A549 (cell line): Measurements from ENCODE around the gene NELFB. TPM values are rescaled to one million over a fixed set of nuclear protein-coding genes. Genes with fewer than 3 reads are reported as not detected.

Source experiments
- ATAC-seq, 2 experiments: fragments of 200-7000 bp in 1 of 2; fragments of >200 bp in 1 of 2; cut with Nextera tagmentation in 1 of 2; cut with Tn5 transposase in 1 of 2; 3 replicates each; pipeline versions ENCODE4 v1.8.0 to v1.9.1; 2018 to 2020; ENCODE audit warnings: mild to moderate bottlenecking in 1 of 2, moderate library complexity in 1 of 2
- CTCF ChIA-PET: fragments of 300-600 bp; sonication (Branson Sonifier 250); formaldehyde crosslinking; extraction: SDS; loops from one replicate; lab custom pipeline; 2021; ENCODE audit warnings: antibody characterized with exemption, inconsistent platforms; lab: Yijun Ruan, JAX
- POLR2A ChIA-PET: fragments of 350-600 bp; formaldehyde crosslinking; extraction: SDS; loops from one replicate; lab custom pipeline; 2021; ENCODE audit warnings: antibody characterized with exemption, inconsistent platforms; lab: Yijun Ruan, JAX
- DNase-seq, 2 experiments: peaks; one replicate each; pipeline versions ENCODE4 v3.0.0 to v3.0.0-alpha.2; 2011 to 2016; ENCODE audit warnings: low read depth in 1 of 2, low spot score in 1 of 2
- FAIRE-seq: peaks from 2 replicates; lab custom pipeline; 2011; peaks lifted over from hg19 to GRCh38; lab: Jason Lieb, UNC
- H3K27ac ChIP-seq, 2 experiments: fragments of >200 bp; sonication (Bioruptor Twin); formaldehyde crosslinking; 3 replicates each; pipeline ENCODE4 v1.5.1; 2016 to 2017
- H3K4me1 ChIP-seq: fragments of >200 bp; sonication (Bioruptor Twin); formaldehyde crosslinking; 3 replicates; pipeline ENCODE4 v1.6.1; 2016
- H3K4me2 ChIP-seq: fragments of >200 bp; sonication (Bioruptor Twin); formaldehyde crosslinking; 3 replicates; pipeline ENCODE4 v1.6.1; 2016
- H3K4me3 ChIP-seq: fragments of >200 bp; sonication (Bioruptor Twin); formaldehyde crosslinking; 3 replicates; pipeline ENCODE4 v1.5.1; 2016
- H3K9me3 ChIP-seq: fragments of >200 bp; sonication (Bioruptor Twin); formaldehyde crosslinking; 3 replicates; pipeline ENCODE4 v1.6.1; 2016
- BHLHE40 ChIP-seq: IDR thresholded peaks from 2 replicates; pipeline ENCODE4 v1.6.1; 2012; ENCODE audit warnings: low read depth, low read length, inconsistent platforms
- CBX2 ChIP-seq: fragments of 200-600 bp; sonication (generic); IDR thresholded peaks from 2 replicates; pipeline ENCODE4 v1.6.1; 2016; ENCODE audit warnings: low read depth, mild to moderate bottlenecking, borderline replicate concordance
- EHMT2 ChIP-seq: fragments of 200-600 bp; sonication (generic); IDR thresholded peaks from 2 replicates; pipeline ENCODE4 v1.6.1; 2016; ENCODE audit warnings: antibody characterized with exemption, low read depth, mild to moderate bottlenecking, moderate library complexity
- ESRRA ChIP-seq: fragments of 150-350 bp; IDR thresholded peaks from 2 replicates; pipeline ENCODE4 v1.6.1; 2014; ENCODE audit warnings: mild to moderate bottlenecking, low read length, borderline replicate concordance
- FOXS1 ChIP-seq: fragments of 250-450 bp; sonication (Bioruptor Pico); IDR thresholded peaks from 2 replicates; pipeline ENCODE4 v1.5.0; 2020; ENCODE audit warnings: mild to moderate bottlenecking, moderate library complexity
- HEYL ChIP-seq: fragments of 250-450 bp; sonication (Bioruptor Pico); IDR thresholded peaks from 2 replicates; pipeline ENCODE4 v1.8.0; 2021; ENCODE audit warnings: mild to moderate bottlenecking, moderate library complexity
- KDM1A ChIP-seq: fragments of 200-600 bp; sonication (generic); IDR thresholded peaks from 2 replicates; pipeline ENCODE4 v1.6.1; 2016; ENCODE audit warnings: low read depth, mild to moderate bottlenecking
- NPAS2 ChIP-seq: fragments of 250-450 bp; sonication (Bioruptor Pico); IDR thresholded peaks from 2 replicates; pipeline ENCODE4 v1.8.0; 2022; ENCODE audit warnings: mild to moderate bottlenecking, moderate library complexity, borderline replicate concordance
- POLR2AphosphoS2 ChIP-seq: conservative IDR thresholded peaks from 2 replicates; pipeline ENCODE4 v1.6.1; 2012; ENCODE audit warnings: low read length, improper control_type of control experiment, inconsistent platforms
- RARB ChIP-seq: fragments of 250-450 bp; sonication (Bioruptor Pico); IDR thresholded peaks from 2 replicates; pipeline ENCODE4 v1.8.0; 2021; ENCODE audit warnings: mild to moderate bottlenecking, moderate library complexity
- RFX5 ChIP-seq: fragments of 450-650 bp; IDR thresholded peaks from 2 replicates; pipeline ENCODE4 v1.7.1; 2014; ENCODE audit warnings: antibody characterized with exemption, mild to moderate bottlenecking, moderate library complexity
- SMC3 ChIP-seq: fragments of >200 bp; sonication (Bioruptor Twin); formaldehyde crosslinking; IDR thresholded peaks from 3 replicates; pipeline ENCODE4 v1.6.1; 2018; ENCODE audit warnings: inconsistent platforms
- SREBF2 ChIP-seq: fragments of 450-650 bp; IDR thresholded peaks from 2 replicates; pipeline ENCODE4 v1.6.1; 2014; ENCODE audit warnings: mild to moderate bottlenecking, moderate library complexity
- TFCP2L1 ChIP-seq: fragments of 250-450 bp; sonication (Bioruptor Pico); IDR thresholded peaks from 2 replicates; pipeline ENCODE4 v1.5.0; 2021; ENCODE audit warnings: mild to moderate bottlenecking
- TP53 ChIP-seq: fragments of 250-450 bp; sonication (Bioruptor Pico); IDR thresholded peaks from 2 replicates; pipeline ENCODE4 v1.5.0; 2021; ENCODE audit warnings: mild to moderate bottlenecking, moderate library complexity
- ZC3H11A ChIP-seq: fragments of 450-650 bp; IDR thresholded peaks from 2 replicates; pipeline ENCODE4 v1.6.1; 2014; ENCODE audit warnings: antibody characterized with exemption, mild to moderate bottlenecking
- ZFP36 ChIP-seq: fragments of 450-650 bp; IDR thresholded peaks from 2 replicates; pipeline ENCODE4 v1.6.1; 2014; ENCODE audit warnings: borderline replicate concordance; ENCODE audit not compliant: partially characterized antibody
- WGBS: methylation state at CpG from one replicate; pipeline ENCODE4 v1.1.6; 2017; ENCODE audit errors: missing lambda C conversion rate; 5-methylcytosine and 5-hydroxymethylcytosine counted together
- polyA plus RNA-seq, 4 experiments: library from polyadenylated mRNA; depleted of rRNA in 3 of 4; stranded (reverse); fragments of >200 nt; fragmentation: RNase III in 1 of 4; extraction: RNeasy Plus Mini Kit Qiagen cat#74134 plus additional on column Dnase treatment in 1 of 4; gene quantifications; 2 replicates in 3 of 4; 3 replicates in 1 of 4; pipeline ENCODE4 v1.2.3, GENCODE V29; 2011 to 2017
- TF ChIP-seq, protein P1 (sequence below): fragments of 150-350 bp; IDR thresholded peaks from 2 replicates; pipeline ENCODE4 v1.6.1; 2014; ENCODE audit warnings: low read depth, mild to moderate bottlenecking, low read length

NELFB gene
- polyA plus RNA-seq, 2 of the 4 experiments (the other 2 are of a cell fraction), result 31.8 to 45.3 TPM

DNA sequence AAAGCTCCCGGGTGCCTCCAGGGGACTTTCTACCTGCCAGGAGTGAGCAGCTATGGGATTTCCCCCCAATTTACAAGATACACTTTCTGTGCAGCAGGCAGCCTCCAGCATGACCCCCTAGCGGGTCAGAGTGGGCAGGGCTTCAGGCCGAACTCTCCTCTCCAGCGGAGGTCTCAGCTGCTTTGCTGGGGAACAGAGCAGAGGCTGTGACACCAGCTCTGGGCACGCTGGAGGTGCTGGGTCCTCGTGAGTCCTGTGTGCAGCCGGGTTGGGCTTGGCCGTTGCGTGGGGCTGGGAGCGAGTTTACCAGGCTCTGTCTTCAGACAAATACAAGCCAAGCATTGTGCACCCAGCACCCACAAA lies 44.1 kb downstream of the NELFB start:
- H3K4me3 ChIP-seq, result no peak overlapping the region
- POLR2A ChIA-PET, result no interaction called here

DNA sequence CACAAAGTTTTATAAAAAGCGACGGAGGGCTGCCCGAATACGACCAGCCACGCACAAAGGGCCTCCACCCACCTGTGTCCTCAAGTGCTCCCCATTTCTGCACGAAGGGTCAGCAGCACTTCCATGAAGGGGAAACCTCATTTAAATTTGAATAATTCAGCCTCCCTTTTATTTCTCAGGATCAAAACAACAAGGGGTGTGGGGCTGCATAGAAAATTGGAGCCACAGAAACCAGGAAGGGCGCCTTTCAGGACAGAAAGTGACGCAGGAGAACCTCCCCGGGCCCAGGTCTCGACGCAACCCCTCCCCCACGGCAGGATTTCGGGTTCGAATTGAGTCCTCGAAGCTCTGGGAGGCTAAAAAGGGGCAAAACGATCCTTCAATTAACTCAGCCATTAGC lies 44.8 kb downstream of the NELFB start:
- ChIA-PET POLR2A (no interaction called here), CTCF (interaction anchor here (0.6 to 1.7 kb wide), 4 partner anchors 13 to 319 kb away, joined by 3 to 4 read pairs (median 4); partner anchors contain the start of gene EHMT1)
- DNase-seq (no peak), ATAC-seq (no peak), FAIRE-seq (no peak)
- H3K4me1 ChIP-seq, result peaks cover 25% of the 10 kb centered on the region
- peak overlapping the region; percentile 84 for H3K4me2 ChIP-seq
- TF ChIP-seq SREBF2, result no peak
- no peak for TF ChIP-seq KDM1A
- no peak for TF ChIP-seq HEYL (CRISPR knock-in tag)
- no peak for TF ChIP-seq TP53 (CRISPR knock-in tag)
- no peak for TF ChIP-seq RFX5
- no peak for TF ChIP-seq FOXS1 (CRISPR knock-in tag)
- TF ChIP-seq ZFP36, result no peak
- TF ChIP-seq EHMT2, result no peak
- WGBS, result 80% methylated on average over 16 of the region's 16 CpGs
- no peak overlapping the region for H3K27ac ChIP-seq
- no peak overlapping the region for H3K4me3 ChIP-seq
- no peaks in the 10 kb centered on the region for H3K9me3 ChIP-seq

More for the DNA sequence above, 44.1 kb downstream of the NELFB start:
- no peak for ATAC-seq
- H3K4me2 ChIP-seq, result no peak overlapping the region
- TF ChIP-seq SREBF2 (no peak), ZC3H11A (no peak), SMC3 (no peak), ESRRA (no peak), CBX2 (no peak), BHLHE40 (no peak), RARB (CRISPR knock-in tag) (no peak), TFCP2L1 (no peak)
- no peak for FAIRE-seq
- 77% methylated on average over 9 of the region's 10 CpGs for WGBS
- H3K4me1 ChIP-seq, result peaks cover 25% of the 10 kb centered on the region
- no peak for DNase-seq
- no peaks in the 10 kb centered on the region for H3K9me3 ChIP-seq
- H3K27ac ChIP-seq, result no peak overlapping the region
- CTCF ChIA-PET, result interaction anchor here (0.7 to 1.7 kb wide), 6 partner anchors 12 to 236 kb away, joined by 3 to 4 read pairs (median 3); partner anchors contain the start of gene TOR4A

DNA sequence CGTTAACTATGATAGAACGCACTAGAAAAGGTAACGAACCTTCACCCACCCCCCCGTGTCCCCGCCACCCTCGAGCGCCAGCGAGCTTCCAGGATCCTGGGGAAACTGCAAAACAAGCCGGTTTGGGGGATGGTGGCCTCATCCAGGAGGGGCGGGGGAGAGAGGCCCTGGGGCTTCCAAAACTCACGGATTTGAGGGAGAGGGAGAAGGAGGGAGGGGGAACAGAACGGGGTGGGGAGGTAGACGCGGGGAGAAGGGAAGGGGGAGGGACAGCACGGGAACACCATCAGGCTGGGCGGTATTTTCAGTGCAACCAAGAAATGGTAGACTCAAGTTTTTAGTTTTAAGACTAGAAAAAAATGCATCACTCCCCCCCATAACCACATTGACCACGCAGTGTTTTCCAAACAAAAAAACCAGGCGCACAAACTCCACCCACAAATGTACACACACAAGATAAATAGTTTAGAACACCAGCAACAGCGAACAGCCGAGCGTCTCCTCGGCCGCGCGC lies 45.5 kb downstream of the NELFB start:
- H3K4me2 ChIP-seq, result peak overlapping the region; percentile 84
- CTCF ChIA-PET, result interaction anchor here (0.6 to 2.9 kb wide), 14 partner anchors 13 to 318 kb away, joined by 3 to 25 read pairs (median 6); partner anchors contain the start of genes EHMT1, ENTPD8, EXD3 and NOXA1
- peak overlapping the region; percentile 49 for H3K4me3 ChIP-seq
- 20% methylated on average over 18 of the region's 25 CpGs for WGBS
- TF ChIP-seq NPAS2 (CRISPR knock-in tag) (no peak), POLR2AphosphoS2 (no peak)
- TF ChIP-seq, protein P1, sequence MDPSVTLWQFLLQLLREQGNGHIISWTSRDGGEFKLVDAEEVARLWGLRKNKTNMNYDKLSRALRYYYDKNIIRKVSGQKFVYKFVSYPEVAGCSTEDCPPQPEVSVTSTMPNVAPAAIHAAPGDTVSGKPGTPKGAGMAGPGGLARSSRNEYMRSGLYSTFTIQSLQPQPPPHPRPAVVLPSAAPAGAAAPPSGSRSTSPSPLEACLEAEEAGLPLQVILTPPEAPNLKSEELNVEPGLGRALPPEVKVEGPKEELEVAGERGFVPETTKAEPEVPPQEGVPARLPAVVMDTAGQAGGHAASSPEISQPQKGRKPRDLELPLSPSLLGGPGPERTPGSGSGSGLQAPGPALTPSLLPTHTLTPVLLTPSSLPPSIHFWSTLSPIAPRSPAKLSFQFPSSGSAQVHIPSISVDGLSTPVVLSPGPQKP, result no peak
- TF ChIP-seq, all 56 proteins: peak for 0
- POLR2A ChIA-PET, result interaction anchor here (1.9 to 2.2 kb wide), 5 partner anchors 23 to 122 kb away, joined by 8 to 19 read pairs (median 13); partner anchors contain the start of genes EXD3, NOXA1, TOR4A and TUBB4B
- FAIRE-seq (no peak), DNase-seq (peak in 1 of 2 experiments; percentile 73), ATAC-seq (no peak)
- peak overlapping the region; percentile 58 to 90 for H3K27ac ChIP-seq
- H3K9me3 ChIP-seq, result no peaks in the 10 kb centered on the region
- peaks cover 28% of the 10 kb centered on the region for H3K4me1 ChIP-seq
